ENCODE data around the gene TEC. TPM values are rescaled to one million over a fixed set of nuclear protein-coding genes. Genes with fewer than 3 reads are reported as not detected.

The TEC gene
- polyA plus RNA-seq, 4 donors: 3.4 to 4.1 (median 4.0) TPM

GRCh38 chr4:48130100-48130499 lies 139.5 kb downstream of the TEC start:
- no peak for DNase-seq (ENCODE audit: low read depth in 4 of 4, low spot score in 3 of 4)

GRCh38 chr4:48129307-48130014 lies 140.2 kb downstream of the TEC start:
- DNase-seq (ENCODE audit: low read depth in 4 of 4, low spot score in 3 of 4): no peak

- no peak for DNase-seq (ENCODE audit: low read depth in 4 of 4, low spot score in 3 of 4)
These were observed 141.8 kb downstream of the TEC start for GRCh38 chr4:48127682-48128404.

- no peak for DNase-seq (ENCODE audit: low read depth in 4 of 4, low spot score in 3 of 4)
These were observed 142.4 kb downstream of the TEC start for GRCh38 chr4:48127231-48127630.

- DNase-seq (ENCODE audit: low read depth in 4 of 4, low spot score in 3 of 4): no peak
These were observed 143.0 kb downstream of the TEC start for GRCh38 chr4:48126621-48127020.

- DNase-seq (ENCODE audit: low read depth in 4 of 4, low spot score in 3 of 4): no peak
These were observed 144.8 kb downstream of the TEC start for GRCh38 chr4:48124870-48125269.

- no peak for DNase-seq (ENCODE audit: low read depth in 4 of 4, low spot score in 3 of 4)
These were observed 146.9 kb downstream of the TEC start for GRCh38 chr4:48122756-48123155.

GRCh38 chr4:48121180-48121579 lies 148.5 kb downstream of the TEC start:
- DNase-seq (ENCODE audit: low read depth in 4 of 4, low spot score in 3 of 4): no peak

- no peak for DNase-seq (ENCODE audit: low read depth in 4 of 4, low spot score in 3 of 4)
These were observed 149.5 kb downstream of the TEC start for GRCh38 chr4:48120132-48120531.

GRCh38 chr4:48119646-48120045 lies 150.0 kb downstream of the TEC start:
- DNase-seq (ENCODE audit: low read depth in 4 of 4, low spot score in 3 of 4): no peak

GRCh38 chr4:48118081-48118480 lies 151.6 kb downstream of the TEC start:
- DNase-seq (ENCODE audit: low read depth in 4 of 4, low spot score in 3 of 4): no peak

- DNase-seq (ENCODE audit: low read depth in 4 of 4, low spot score in 3 of 4): no peak
These were observed 153.1 kb downstream of the TEC start for GRCh38 chr4:48116582-48116981.

- no peak for DNase-seq (ENCODE audit: low read depth in 4 of 4, low spot score in 3 of 4)
These were observed 155.2 kb downstream of the TEC start for GRCh38 chr4:48114412-48114811.

- no peak for DNase-seq (ENCODE audit: low read depth in 4 of 4, low spot score in 3 of 4)
These were observed 157.5 kb downstream of the TEC start for GRCh38 chr4:48112017-48112667.

- no peak for DNase-seq (ENCODE audit: low read depth in 4 of 4, low spot score in 3 of 4)
These were observed 159.1 kb downstream of the TEC start for GRCh38 chr4:48110452-48110978.

- DNase-seq (ENCODE audit: low read depth in 4 of 4, low spot score in 3 of 4): no peak
These were observed 160.0 kb downstream of the TEC start for GRCh38 chr4:48109413-48110263.

- DNase-seq (ENCODE audit: low read depth in 4 of 4, low spot score in 3 of 4): no peak
These were observed 161.1 kb downstream of the TEC start for GRCh38 chr4:48108309-48109073.

- DNase-seq (ENCODE audit: low read depth in 4 of 4, low spot score in 3 of 4): no peak
These were observed 164.4 kb downstream of the TEC start for GRCh38 chr4:48105230-48105629.

- no peak for DNase-seq (ENCODE audit: low read depth in 4 of 4, low spot score in 3 of 4)
These were observed 166.0 kb downstream of the TEC start for GRCh38 chr4:48103483-48104139.

All from right renal pelvis (tissue), 4 donors.